SH-SY5Y (cell line): ENCODE data around the gene TBC1D10A.

Source experiments
- GATA2 ChIP-seq: IDR thresholded peaks from 2 replicates; pipeline ENCODE4 v1.6.1; 2011; ENCODE audit warnings: mild to moderate bottlenecking, low read depth, low read length
- GATA3 ChIP-seq: IDR thresholded peaks from 2 replicates; pipeline ENCODE4 v1.6.1; 2011; ENCODE audit warnings: low read depth, mild to moderate bottlenecking, low read length, moderate library complexity

TBC1D10A gene

DNA sequence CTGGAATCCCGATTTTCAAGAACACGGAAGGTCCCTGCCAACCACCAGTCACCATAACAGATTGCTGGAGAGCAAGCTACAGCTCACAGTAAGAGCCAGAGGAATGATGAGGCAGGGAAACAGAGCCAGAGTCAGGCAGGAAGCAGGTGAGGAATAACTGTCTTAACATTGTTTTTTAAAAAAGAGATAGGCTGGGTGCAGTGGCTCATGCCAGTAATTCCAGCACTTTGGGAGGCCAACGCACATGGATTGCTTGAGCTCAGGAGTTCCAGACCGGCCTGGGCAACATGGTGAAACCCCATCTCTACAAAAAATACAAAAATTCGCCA is 24.0 kb downstream of the TBC1D10A start:
- no peak for TF ChIP-seq GATA3
- TF ChIP-seq GATA2: no peak

DNA sequence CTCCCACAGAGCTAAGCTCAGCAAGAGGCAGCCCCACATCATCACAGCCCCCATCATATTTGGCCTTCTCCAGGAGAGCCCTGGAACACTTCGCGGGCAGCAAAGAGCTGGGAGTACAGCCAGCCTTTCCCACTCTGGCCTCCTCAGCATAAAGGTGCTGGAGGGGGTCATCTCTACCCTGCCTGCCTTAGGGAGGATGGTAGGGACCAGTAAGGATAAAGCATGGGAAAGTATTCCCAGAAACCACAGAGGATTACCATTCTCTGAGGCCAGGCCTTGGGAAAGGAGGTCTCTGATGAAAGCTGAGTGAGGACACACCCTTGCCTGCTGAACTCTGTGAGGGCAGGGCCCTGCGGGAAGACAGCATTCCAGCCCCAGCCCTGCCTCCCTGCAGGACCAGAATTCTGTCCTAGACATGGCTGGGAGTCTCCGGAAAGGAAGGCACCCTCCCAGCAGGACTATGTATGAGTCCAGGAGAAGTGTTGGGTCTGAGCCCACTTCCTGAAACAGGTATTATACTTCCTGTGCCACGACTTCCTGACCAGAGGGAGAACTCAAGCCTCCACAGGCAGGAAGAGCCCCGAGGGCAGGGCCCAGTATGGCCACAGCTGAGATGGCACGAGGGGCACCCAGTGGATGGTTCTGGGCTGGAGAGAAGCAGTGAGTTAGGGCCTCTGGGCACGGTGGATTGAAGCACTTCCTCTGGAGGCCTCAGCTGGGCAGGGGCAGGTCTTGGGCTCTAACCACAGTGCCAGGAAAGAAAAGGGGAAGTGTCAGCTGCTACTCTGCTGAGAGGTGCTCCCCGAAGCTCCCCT is 24.5 kb downstream of the TBC1D10A start:
- TF ChIP-seq GATA3: no peak
- no peak for TF ChIP-seq GATA2

GRCh38 chr22:30299322-30299721 is 27.4 kb downstream of the TBC1D10A start:
- TF ChIP-seq GATA2 (no peak), GATA3 (no peak)

GRCh38 chr22:30297991-30298701 is 28.6 kb downstream of the TBC1D10A start:
- TF ChIP-seq GATA3 (no peak), GATA2 (no peak)

- TF ChIP-seq GATA2 (no peak), GATA3 (no peak)
Observed at GRCh38 chr22:30297276-30297990, 29.3 kb downstream of the TBC1D10A start.

DNA sequence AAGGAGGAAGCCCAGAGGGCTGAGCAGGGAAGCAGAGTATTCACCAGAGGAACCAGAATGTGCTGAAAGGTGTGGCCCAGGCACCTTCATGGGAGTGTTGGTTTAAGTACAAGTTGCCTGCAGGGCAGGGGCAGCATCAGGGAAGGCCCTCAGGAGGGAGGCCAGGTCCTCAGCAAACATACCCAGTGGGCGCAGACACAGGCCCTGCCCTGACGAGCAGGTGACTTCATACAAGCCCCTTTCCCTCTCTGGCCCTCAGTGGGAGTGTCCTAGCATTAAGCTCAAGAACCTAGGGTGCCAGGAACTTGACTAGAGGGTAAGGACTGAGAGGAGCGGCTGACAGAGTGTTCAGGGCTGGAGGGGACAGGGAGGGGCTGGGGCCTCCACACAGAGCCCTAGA is 29.9 kb downstream of the TBC1D10A start:
- no peak for TF ChIP-seq GATA2
- TF ChIP-seq GATA3: no peak

- no peak for TF ChIP-seq GATA2
- TF ChIP-seq GATA3: no peak
Observed at GRCh38 chr22:30296324-30296723, 30.4 kb downstream of the TBC1D10A start.

GRCh38 chr22:30295576-30295975 is 31.2 kb downstream of the TBC1D10A start:
- TF ChIP-seq GATA3 (no peak), GATA2 (no peak)

GRCh38 chr22:30294830-30295229 is 31.9 kb downstream of the TBC1D10A start:
- TF ChIP-seq GATA3 (no peak), GATA2 (no peak)

- TF ChIP-seq GATA2: no peak
- no peak for TF ChIP-seq GATA3
Observed at GRCh38 chr22:30294066-30294465, 32.7 kb downstream of the TBC1D10A start.

- no peak for TF ChIP-seq GATA3
- no peak for TF ChIP-seq GATA2
Observed at GRCh38 chr22:30293026-30293425, 33.7 kb downstream of the TBC1D10A start.

DNA sequence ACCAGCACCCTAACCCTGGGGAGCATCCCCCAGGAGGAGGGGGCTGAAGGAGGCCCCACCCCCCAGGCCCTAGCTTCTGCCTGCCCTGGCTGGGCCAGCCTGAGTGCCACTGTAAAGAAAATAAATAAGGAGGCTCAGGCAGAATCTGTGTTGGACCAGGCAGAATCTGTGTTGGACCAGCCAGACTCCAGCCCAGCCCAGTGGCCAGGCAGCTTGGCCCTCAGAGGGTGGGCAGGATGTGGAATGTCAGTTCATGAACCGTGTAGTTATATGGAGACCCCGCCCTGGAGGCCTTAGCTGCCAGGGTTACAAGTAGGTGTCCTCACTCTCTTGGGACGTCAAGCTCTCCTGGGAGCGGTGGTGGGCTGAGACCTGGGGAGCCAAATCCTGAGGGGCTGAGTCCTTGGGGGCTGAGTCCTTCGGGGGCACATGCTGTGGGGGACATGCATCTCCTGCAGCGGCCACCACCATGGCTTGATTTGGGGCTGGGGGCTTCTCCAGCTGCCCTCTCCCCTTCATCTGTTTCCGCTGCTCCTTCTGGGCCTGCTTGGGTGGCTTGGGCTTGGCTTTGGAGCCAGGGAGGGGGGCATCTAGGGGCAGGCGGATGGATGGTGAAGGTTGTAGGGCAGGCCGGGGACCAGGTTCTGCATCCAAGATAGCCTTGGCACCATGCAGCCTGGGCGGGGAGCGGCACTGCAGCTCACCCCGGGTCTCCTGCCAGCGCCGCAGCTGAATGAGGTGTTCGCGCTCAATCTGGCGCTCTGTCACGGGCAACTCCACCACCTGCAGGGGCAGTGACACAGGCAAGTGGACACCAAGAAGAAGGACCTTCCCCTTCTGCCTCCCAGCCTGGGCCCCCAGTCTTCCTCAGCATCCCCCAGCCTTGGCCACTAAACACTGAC is 34.4 kb downstream of the TBC1D10A start:
- TF ChIP-seq GATA2: no peak
- no peak for TF ChIP-seq GATA3

GRCh38 chr22:30291058-30291892 is 35.5 kb downstream of the TBC1D10A start:
- TF ChIP-seq GATA2 (no peak), GATA3 (no peak)
